ENCODE data around the gene SPTSSA. TPM values are rescaled to one million over a fixed set of nuclear protein-coding genes. Genes with fewer than 3 reads are reported as not detected.

Gene SPTSSA, protein sequence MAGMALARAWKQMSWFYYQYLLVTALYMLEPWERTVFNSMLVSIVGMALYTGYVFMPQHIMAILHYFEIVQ
- 16.0 and 78.1 TPM in 2 replicates for total RNA-seq

DNA sequence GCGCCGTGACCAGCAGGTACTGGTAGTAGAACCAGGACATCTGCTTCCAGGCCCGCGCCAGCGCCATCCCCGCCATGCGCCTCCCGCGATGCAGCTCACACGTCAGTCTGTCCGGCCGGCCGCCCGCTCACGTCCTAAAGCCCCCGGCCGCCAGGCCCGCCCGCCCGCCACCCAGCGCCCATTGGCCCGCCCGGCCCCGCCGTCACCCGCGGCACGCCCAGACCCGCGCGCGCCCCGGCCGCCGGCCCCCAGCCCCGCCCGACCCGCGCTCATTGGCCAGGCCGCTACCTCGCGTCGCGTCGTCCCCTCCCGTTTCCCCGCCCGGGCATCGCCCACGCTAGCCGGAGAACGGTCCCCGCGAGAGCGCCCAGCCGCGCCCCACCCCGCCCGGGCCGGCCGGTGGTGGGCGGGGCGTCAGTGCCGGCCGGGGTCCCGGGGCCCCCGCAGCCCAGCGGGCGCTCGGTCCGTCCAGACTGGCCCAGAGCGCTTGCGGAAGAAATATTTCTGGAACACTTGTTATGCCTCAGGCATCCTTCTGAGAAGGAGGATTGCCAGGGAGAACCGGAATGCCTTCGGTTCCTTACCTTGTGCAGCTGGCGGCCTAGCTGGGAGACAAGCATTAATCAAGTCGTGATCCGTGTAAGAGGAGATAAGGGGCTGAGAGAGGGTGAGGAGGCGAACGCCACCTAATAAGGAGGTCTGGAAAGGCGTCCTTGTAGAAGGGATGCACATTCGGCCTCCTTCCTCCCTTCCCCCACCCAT, at the start of gene SPTSSA:
Gene SPTSSA, minus strand, starts transcription at position 109 of the 762 bp plus-strand sequence. Its CDS starts 33 bp downstream, at position 76.

Other genes starting within 250 kb of the SPTSSA start
- 36.6 and 76.3 TPM in 2 replicates for gene EAPP, start 77.5 kb upstream of the SPTSSA start, total RNA-seq
- gene SNX6, start 167.9 kb upstream of the SPTSSA start, total RNA-seq = 133 and 141 TPM in 2 replicates